GM12878 (cell line): Measurements from ENCODE around the gene SLC41A1. TPM values are rescaled to one million over a fixed set of nuclear protein-coding genes. Genes with fewer than 3 reads are reported as not detected.

Experiments
- ATAC-seq: fragments of 200-7000 bp; cut with Tn5 transposase; 3 replicates; pipeline ENCODE4 v1.9.1; 2020; ENCODE audit warnings: mild to moderate bottlenecking, moderate library complexity
- BruUV-seq: library from RNA; stranded (reverse); fragments of 400-500 nt; replicated peaks from 2 replicates; lab custom pipeline; 2021; lab: Mats Ljungman, UMichigan
- CTCF ChIA-PET: fragments of 300-600 bp; sonication (Branson Sonifier 250); formaldehyde crosslinking; extraction: SDS; loops from one replicate; lab custom pipeline; 2021; ENCODE audit warnings: inconsistent platforms; lab: Yijun Ruan, JAX
- POLR2A ChIA-PET: fragments of 350-600 bp; formaldehyde crosslinking; extraction: SDS; loops from one replicate; lab custom pipeline; 2021; ENCODE audit warnings: inconsistent platforms; lab: Charles Lee
- RAD21 ChIA-PET: fragments of 300-600 bp; sonication (Branson Sonifier 250); formaldehyde crosslinking; loops from one replicate; lab custom pipeline; 2023; ENCODE audit warnings: antibody characterized with exemption; ENCODE audit not compliant: unreplicated experiment; lab: Charles Lee
- SMC1A ChIA-PET: fragments of 300-600 bp; sonication (Branson Sonifier 250); formaldehyde crosslinking; loops from one replicate; lab custom pipeline; 2023; ENCODE audit not compliant: unreplicated experiment, uncharacterized antibody; lab: Charles Lee
- DNase-seq: peaks from one replicate; pipeline ENCODE4 v3.0.0-alpha.2; 2011; ENCODE audit warnings: low read depth, low spot score
- FAIRE-seq: peaks from 3 replicates; lab custom pipeline; 2011; peaks lifted over from hg19 to GRCh38; lab: Jason Lieb, UNC
- H2AFZ ChIP-seq: 2 replicates; pipeline ENCODE4 v1.6.0; 2011; ENCODE audit warnings: low read depth, low read length, control low read depth; ENCODE audit not compliant: control insufficient read depth
- H3K27ac ChIP-seq: 2 replicates; pipeline ENCODE4 v1.5.1; 2011; ENCODE audit warnings: control low read depth; ENCODE audit not compliant: control insufficient read depth, insufficient read depth
- H3K27me3 ChIP-seq, 2 experiments: replicated peaks in 1 of 2; 2 replicates each; pipeline versions ENCODE4 v1.6.0 to v1.6.1; 2011; ENCODE audit warnings: low read length in 1 of 2; ENCODE audit not compliant: control insufficient read depth in 2 of 2, insufficient read depth in 2 of 2
- H3K36me3 ChIP-seq, 2 experiments: 2 replicates each; pipeline ENCODE4 v1.5.1; 2011; ENCODE audit warnings: low read length in 1 of 2; ENCODE audit not compliant: control insufficient read depth in 2 of 2, insufficient read depth in 2 of 2
- H3K4me1 ChIP-seq: 2 replicates; pipeline ENCODE4 v1.6.1; 2011; ENCODE audit warnings: mild to moderate bottlenecking, low read length, moderate library complexity, mixed read lengths; ENCODE audit not compliant: control insufficient read depth, insufficient read depth
- H3K4me2 ChIP-seq: 2 replicates; pipeline ENCODE4 v1.6.0; 2011; ENCODE audit warnings: control low read depth; ENCODE audit not compliant: control insufficient read depth, insufficient read depth
- H3K4me3 ChIP-seq: fragments of 200-600 bp; sonication (generic); 2 replicates; pipeline ENCODE4 v1.5.1; 2016
- H3K79me2 ChIP-seq: 2 replicates; pipeline ENCODE4 v1.6.0; 2011; ENCODE audit warnings: low read length; ENCODE audit not compliant: control insufficient read depth, insufficient read depth
- H3K9ac ChIP-seq: 2 replicates; pipeline ENCODE4 v1.8.0; 2011; ENCODE audit warnings: low read length, control low read depth, mixed read lengths; ENCODE audit not compliant: control insufficient read depth, insufficient read depth
- H3K9me3 ChIP-seq: replicated peaks from 3 replicates; pipeline ENCODE4 v1.5.1; 2011; ENCODE audit warnings: mild to moderate bottlenecking, low read length; ENCODE audit not compliant: control insufficient read depth, insufficient read depth
- H4K20me1 ChIP-seq: 2 replicates; pipeline ENCODE4 v1.6.0; 2011; ENCODE audit not compliant: control insufficient read depth, insufficient read depth
- BCL11A ChIP-seq: IDR thresholded peaks from 2 replicates; pipeline ENCODE4 v1.6.1; 2011; ENCODE audit warnings: low read depth, low read length
- BCLAF1 ChIP-seq: fragments of 450-650 bp; IDR thresholded peaks from 2 replicates; pipeline ENCODE4 v1.6.1; 2017; ENCODE audit warnings: antibody characterized with exemption, mild to moderate bottlenecking, moderate library complexity
- BMI1 ChIP-seq: fragments of 450-650 bp; IDR thresholded peaks from 2 replicates; pipeline ENCODE4 v1.6.1; 2016; ENCODE audit warnings: mild to moderate bottlenecking, moderate library complexity, borderline replicate concordance
- E4F1 ChIP-seq: fragments of 450-650 bp; IDR thresholded peaks from 2 replicates; pipeline ENCODE4 v1.6.1; 2018; ENCODE audit warnings: borderline replicate concordance, mild to moderate bottlenecking; ENCODE audit not compliant: partially characterized antibody
- KDM1A ChIP-seq: fragments of 200-600 bp; sonication (generic); IDR thresholded peaks from 2 replicates; pipeline ENCODE4 v1.6.1; 2016; ENCODE audit warnings: borderline replicate concordance
- MYC ChIP-seq: IDR thresholded peaks from 2 replicates; pipeline ENCODE4 v1.6.1; 2011; ENCODE audit warnings: mild to moderate bottlenecking, low read length, moderate library complexity, inconsistent platforms; ENCODE audit not compliant: insufficient read depth, insufficient replicate concordance, insufficient read length, severe bottlenecking
- NR2C1 ChIP-seq: fragments of 450-650 bp; IDR thresholded peaks from 2 replicates; pipeline ENCODE4 v1.6.1; 2017; ENCODE audit warnings: antibody characterized with exemption, mild to moderate bottlenecking, moderate library complexity
- PAX5 ChIP-seq: IDR thresholded peaks from 2 replicates; pipeline ENCODE4 v1.6.1; 2011; ENCODE audit warnings: low read depth, low read length, borderline replicate concordance
- SMARCA5 ChIP-seq: fragments of 450-650 bp; IDR thresholded peaks from 2 replicates; pipeline ENCODE4 v1.6.1; 2017; ENCODE audit warnings: mild to moderate bottlenecking
- WGBS: methylation state at CpG from one replicate; pipeline ENCODE4 v1.1.6; 2016; ENCODE audit warnings: low lambda C conversion rate; ENCODE audit not compliant: insufficient replicate concordance, insufficient coverage; ENCODE audit errors: missing lambda C conversion rate; 5-methylcytosine and 5-hydroxymethylcytosine counted together
- in situ Hi-C: fragments of 300-500 bp; cut with MboI; formaldehyde crosslinking; loops from 9 replicates; pipeline ENCODE4 v1.14.3; 2018; ENCODE audit warnings: mixed read lengths
- intact Hi-C: fragments of 100-400 bp; cut with micrococcal nuclease; formaldehyde crosslinking; loops from one replicate; pipeline ENCODE4 v1.14.2; 2022; ENCODE audit not compliant: unreplicated experiment
- polyA plus RNA-seq, 11 experiments: library from polyadenylated mRNA; depleted of rRNA in 4 of 11; unstranded in 6 of 11; stranded (reverse) in 5 of 11; fragments of >200 nt; fragmentation: Nextera tagmentation in 4 of 11; fragmentation: Illumina TruSeq in 1 of 11; extraction: Ambion mirVana in 4 of 11; extraction: Trizol in 1 of 11; gene quantifications; 1 replicate in 1 of 11; 2 replicates in 10 of 11; pipeline versions ENCODE4 v1.2.1 to v1.2.3, GENCODE V29; 2011 to 2016; ENCODE audit warnings: inconsistent platforms in 2 of 11, missing spikeins in 2 of 11, low read depth in 1 of 11
- total RNA-seq, 4 experiments: library from RNA; depleted of rRNA in 3 of 4; stranded (reverse); fragments of >200 nt in 3 of 4; fragmentation: Illumina TruSeq in 1 of 4; extraction: Trizol in 1 of 4; gene quantifications; 2 replicates each; pipeline versions ENCODE4 v1.2.1 to v1.2.3, GENCODE V29; 2013 to 2021

SLC41A1 gene
- total and polyA plus RNA-seq, 10 of the 15 experiments (the other 5 are each of a cell fraction or from before 2014, with no cell fraction given) = 0.13 to 11.3 (median 0.42) TPM

- TF ChIP-seq BCLAF1 (no peak), MYC (no peak), SMARCA5 (no peak), NR2C1 (no peak), BMI1 (no peak)
Measured at GRCh38 chr1:205791568-205792180, 21.3 kb downstream of the SLC41A1 start (continued).

- peaks cover 0 to 6% of the 10 kb centered on the region in 2 experiments; a peak in 2 of 4 replicates for H3K27me3 ChIP-seq
- H3K9ac ChIP-seq = no peak overlapping the region
- ChIA-PET CTCF (interaction anchor here (1.4 to 14.2 kb wide), 4 partner anchors 120 to 195 kb away, joined by 3 to 222 read pairs (median 9); no protein-coding TSS in a partner anchor), RAD21 (interaction anchor here (1.2 to 2.3 kb wide), 4 partner anchors 123 to 321 kb away, joined by 3 to 12 read pairs (median 3); no protein-coding TSS in a partner anchor), POLR2A (no interaction called here), SMC1A (interaction anchor here (0.6 to 3.3 kb wide), 4 partner anchors 12 to 196 kb away, joined by 3 to 14 read pairs (median 3); partner anchors contain the start of gene RAB29)
- no peak for FAIRE-seq
- intact Hi-C loops (no loop called here), in situ Hi-C loops (no loop called here)
- no peak for ATAC-seq
- no peaks in the 10 kb centered on the region for H3K4me1 ChIP-seq
- no peak overlapping the region for H2AFZ ChIP-seq
- no peaks in the 10 kb centered on the region for H3K9me3 ChIP-seq
- no peak overlapping the region for H3K4me3 ChIP-seq
- no peaks in the 10 kb centered on the region for H4K20me1 ChIP-seq
- H3K79me2 ChIP-seq = no peaks in the 10 kb centered on the region
- no peak overlapping the region for H3K4me2 ChIP-seq
- no peak overlapping the region for H3K27ac ChIP-seq
- no TSS peak for BruUV-seq
- H3K36me3 ChIP-seq = no peaks in the 10 kb centered on the region
- TF ChIP-seq BCL11A = no peak
- TF ChIP-seq PAX5 = no peak
- no peak for TF ChIP-seq E4F1
- no peak for TF ChIP-seq KDM1A
- WGBS = 77% methylated on average over 10 of the region's 10 CpGs
- DNase-seq = no peak
Measured at GRCh38 chr1:205787287-205787916, 25.6 kb downstream of the SLC41A1 start.
